ENCODE measurements around the gene PAQR8.

The PAQR8 gene

DNA sequence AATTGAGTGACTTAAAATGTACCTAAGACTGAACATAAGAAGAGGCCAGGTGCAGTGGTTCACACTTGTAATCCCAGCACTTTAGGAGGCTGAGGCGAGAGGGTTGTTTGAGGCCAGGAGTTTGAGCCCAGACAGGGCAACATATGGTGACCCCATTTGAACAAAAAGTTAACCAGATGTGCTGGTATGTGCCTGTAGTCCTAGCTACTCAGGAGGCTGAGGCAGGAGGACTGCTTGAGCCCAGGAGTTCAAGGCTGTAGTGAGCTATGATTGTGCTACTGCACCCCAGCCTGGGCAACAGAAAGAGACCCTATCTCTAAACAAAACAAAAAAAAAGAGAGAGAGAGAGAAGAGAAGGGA is 10.1 kb upstream of the PAQR8 start:
- no peak for DNase-seq

GRCh38 chr6:52352239-52353018 is 9.5 kb upstream of the PAQR8 start:
- peak; percentile 23 for DNase-seq

DNA sequence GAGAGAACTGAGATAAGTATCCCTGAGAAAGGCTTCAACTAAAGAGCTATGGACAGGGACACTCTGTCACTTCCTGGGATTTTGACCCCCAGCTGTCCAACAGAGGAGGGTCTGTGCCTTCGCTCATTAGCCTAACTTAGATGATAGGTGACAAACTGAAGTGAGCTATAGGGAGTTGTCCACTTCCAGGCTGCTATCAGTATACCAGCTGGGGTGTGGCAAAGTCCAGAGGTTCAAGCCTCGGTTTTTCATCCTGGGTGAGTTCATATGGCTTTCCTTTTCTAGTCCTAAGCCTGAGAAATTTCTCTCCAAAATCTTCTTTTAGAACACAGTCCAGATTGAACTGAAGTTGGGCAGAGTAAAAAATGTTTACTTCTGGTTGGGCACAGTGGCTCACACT is 5.9 kb upstream of the PAQR8 start:
- peak; percentile 27 for DNase-seq

- DNase-seq = no peak
These were observed 2.5 kb upstream of the PAQR8 start for GRCh38 chr6:52359403-52359802.

DNA sequence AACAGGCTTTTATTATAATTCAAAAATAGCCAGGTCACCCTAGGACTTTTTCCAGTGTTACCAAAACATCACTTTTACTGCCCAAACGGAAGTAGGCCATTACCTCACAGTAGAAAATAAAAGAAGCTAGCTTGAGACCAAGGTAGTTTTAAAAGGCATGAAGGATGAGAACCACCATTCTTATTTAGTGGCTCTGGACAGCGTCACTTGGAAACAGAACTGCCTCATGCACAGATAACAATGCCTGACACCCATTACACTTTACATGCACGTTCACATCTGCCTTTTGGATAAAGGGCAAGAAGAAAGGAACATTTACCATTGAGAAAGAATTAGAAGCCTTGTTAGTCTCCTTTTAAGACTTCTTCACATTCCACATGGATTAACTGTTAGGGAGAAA is 1.9 kb upstream of the PAQR8 start:
- DNase-seq = no peak

DNA sequence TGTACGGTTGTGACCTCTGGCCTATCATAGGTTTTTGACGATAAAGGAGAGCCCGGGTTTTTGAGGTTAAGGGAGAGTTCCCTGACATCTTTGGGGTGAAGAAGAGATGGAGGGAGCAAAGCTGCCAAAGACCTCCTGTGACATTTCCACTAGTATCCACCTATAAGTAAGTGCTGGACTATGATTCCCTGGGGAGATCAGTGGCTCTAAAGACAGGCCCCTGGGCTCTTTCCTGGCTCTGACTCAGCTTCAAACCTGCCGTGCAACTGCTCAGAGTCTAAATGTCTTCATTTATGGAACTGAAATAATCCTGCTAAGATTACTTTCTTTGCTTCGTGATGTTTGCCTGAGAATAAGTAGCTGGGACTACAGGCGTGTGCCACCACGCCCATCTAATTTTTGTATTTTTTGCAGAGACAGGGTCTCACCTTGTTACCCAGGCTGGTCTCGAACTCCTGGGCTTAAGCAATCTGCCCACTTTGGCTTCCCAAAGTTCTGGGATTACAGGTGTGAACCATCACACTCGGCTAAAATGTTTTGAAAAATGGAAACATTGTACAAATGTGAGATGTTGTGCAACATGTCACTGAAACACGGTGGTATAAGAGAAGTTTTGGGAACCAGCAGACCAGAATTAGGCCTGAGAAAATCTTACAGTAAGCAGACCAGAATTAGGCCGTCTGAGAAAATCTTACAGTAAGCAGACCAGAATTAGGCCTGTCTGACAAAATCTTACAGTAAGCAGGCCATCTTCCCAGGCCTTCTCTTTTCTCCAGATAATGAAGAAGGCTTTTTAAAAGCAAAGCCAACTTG is 1.1 kb upstream of the PAQR8 start:
- DNase-seq = no peak

GRCh38 chr6:52361414-52361944 is 472 bp upstream of the PAQR8 start:
- peak; percentile 10 for DNase-seq

DNA sequence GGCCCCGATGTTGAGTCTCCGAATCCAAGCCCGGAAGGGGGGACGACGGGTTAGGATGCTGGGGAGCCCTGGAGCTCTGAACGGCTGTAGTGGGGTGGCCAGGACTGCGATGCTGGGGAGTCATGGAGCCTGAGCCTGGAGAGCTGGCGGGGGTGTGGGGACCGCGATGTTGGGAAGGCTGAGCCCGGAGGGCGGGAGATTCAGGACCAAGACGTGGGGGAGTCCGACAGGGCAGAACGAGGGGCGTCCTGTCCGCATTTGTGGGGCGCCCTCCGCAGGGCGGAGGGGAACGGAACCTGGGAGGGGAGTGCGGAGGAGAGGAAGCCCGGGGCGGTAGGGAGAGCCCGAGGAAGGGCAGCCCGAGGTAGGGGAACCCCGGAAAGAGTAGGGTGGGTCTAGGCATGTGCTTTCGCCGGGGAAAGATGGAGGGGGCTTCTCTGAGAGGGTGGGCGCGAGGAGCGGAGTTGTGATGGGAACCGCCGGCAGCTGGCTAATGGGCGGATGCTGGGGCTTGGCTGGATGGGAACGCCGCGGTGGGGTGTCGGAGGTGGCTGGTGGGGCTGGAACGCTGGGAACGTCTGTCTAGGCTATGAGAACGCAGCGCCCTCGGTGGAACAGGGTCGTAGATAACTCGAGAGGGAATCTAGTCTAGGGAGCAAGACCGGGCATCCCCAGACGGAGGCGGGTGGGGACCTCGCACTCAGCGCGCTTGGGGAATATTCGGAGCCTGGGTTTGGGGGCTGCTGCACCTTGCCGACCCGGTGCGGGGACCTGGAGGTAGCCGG is 684 bp downstream of the PAQR8 start:
- DNase-seq = peak; percentile 28

- no peak for DNase-seq
These were observed 1.4 kb downstream of the PAQR8 start for GRCh38 chr6:52363228-52363867.

- DNase-seq = no peak
These were observed 2.7 kb downstream of the PAQR8 start for GRCh38 chr6:52364480-52365166.

DNA sequence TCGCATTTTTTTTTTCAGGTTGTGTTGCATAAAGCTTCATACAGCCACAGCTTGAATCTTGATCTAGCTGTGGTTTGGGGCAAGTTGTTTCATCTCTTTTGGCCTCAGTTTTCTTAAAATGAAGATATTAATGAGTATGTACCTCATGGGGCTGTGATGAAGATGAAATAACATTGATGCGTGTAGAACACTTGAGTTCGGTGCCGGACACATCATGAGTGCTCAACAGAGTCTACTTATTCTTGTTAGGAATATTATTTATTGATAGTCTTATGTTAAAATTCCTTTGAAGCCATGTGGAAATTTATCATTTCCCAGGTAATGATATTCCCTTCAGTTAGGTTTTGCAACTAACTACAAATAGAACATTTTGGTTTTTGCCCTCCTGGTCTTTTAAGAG is 3.4 kb downstream of the PAQR8 start:
- no peak for DNase-seq

GRCh38 chr6:52365866-52366540 is 4.1 kb downstream of the PAQR8 start:
- DNase-seq = no peak

DNA sequence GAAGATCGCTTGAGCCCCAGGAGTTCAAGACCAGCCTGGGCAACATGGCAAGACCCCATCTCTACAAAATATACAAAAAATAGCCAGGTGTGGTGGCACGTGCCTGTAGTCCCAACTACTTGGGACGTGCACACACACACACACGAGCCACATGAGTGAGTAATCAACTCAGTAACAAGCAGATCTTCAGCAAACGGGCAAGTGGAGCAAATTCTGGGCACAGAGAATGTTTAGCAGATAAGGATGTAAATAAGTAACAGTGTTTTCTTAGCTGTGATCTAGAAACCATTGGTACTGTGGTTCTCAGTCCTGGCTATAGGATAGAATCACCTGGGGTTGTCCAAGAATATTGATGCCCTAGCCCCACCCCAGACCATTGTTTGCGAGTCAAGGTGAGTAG is 6.1 kb downstream of the PAQR8 start:
- no peak for DNase-seq

- no peak for DNase-seq
These were observed 7.3 kb downstream of the PAQR8 start for GRCh38 chr6:52369234-52369633.

GRCh38 chr6:52371656-52372191 is 9.8 kb downstream of the PAQR8 start:
- no peak for DNase-seq

GRCh38 chr6:52373151-52373690 is 11.3 kb downstream of the PAQR8 start:
- DNase-seq = no peak

DNA sequence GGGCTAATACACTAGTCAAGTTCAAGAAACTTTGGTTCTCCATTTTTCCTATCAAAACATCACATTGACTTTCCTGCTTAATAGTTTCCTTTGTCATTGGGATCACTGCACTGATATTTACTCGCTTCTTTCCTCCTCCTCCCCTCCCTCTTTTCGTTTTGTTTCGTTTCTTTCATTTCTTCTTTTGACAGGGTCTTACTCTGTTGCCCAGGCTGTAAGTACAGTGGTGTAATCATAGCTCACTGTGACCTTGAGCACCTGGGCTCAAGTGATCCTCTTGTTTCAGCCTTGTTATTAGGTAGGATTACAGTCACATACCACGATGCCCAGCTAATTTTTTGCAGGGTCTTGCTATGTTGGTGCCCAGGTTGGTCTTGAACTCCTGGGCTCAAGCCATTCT is 12.3 kb downstream of the PAQR8 start:
- DNase-seq = no peak

DNA sequence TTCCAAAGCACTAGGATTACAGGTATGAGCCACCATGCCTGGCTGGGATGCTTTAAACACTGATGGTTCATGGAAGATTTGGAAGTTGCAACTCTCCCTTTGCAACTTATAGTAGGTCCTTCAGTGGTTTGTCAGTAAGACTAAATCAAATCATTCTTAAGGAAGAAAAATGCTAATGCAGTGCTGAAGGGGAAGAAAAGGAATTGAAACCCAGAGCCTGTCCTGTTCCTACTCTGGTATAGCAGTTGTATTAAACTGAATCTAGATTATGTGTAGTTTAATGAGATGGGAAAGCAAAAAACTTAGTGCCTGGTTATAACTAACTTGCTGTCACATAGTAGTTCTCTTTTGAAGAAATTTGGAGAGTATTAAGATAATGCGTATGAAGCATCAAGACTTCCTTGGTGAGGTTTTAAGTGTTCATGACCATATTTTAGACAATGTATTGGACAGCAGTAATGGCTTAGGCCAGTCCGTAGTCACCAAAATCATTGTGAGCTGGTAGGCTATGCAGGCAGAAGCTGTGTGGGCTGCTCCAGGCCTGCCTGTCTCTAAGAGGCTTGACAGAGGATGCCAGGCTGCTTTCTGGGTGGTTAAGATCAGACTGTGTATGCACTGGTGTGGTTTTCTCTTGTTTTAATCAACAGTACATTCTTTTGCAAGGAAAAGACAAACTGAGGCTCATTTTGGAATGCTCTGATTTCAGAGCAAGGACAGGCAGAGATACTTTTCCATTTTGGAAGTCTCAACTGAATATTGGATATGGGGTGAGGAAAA is 14.0 kb downstream of the PAQR8 start:
- DNase-seq = no peak

- no peak for DNase-seq
These were observed 14.8 kb downstream of the PAQR8 start for GRCh38 chr6:52376763-52377162.

DNA sequence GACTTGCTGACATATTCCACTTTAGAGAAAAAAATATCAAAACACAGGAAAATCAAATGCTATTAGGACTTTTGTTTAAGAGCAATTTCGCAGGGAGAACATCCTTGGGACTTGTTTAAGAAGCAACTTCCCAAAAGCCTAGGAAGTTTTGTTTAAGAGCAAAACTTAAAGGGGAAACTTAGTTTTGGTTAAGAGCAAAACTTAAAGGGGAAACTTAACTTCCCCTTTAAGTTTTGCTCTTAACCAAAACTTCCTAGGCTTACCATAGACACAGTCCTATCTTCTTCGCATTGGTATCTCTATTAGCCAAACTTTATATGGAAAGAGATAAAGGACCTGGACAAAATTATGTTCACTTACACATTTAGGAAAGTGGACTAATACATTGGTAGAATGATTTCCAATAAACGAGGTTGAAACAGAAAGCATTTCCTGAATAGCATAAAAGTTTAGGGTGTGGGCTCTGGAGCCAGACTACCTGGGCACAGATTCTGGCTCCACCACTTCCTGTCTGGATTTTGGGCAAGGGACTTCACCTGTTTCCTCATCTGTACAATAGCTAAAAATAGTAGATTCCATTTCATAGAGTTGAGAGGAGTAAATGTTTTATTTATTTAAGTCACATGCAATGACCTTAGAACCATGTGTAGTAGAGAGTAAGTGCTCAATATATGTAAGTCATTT is 15.7 kb downstream of the PAQR8 start:
- no peak for DNase-seq

Measured in hematopoietic multipotent progenitor cell treated with erythropoietin and hydrocortisone succinate and interleukin-3 and kit ligand, for 8 days (in vitro differentiated cells).